Measurements from ENCODE around the gene ZDHHC4. TPM values are rescaled to one million over a fixed set of nuclear protein-coding genes. Genes with fewer than 3 reads are reported as not detected.

ZDHHC4 gene
- total RNA-seq, 1 experiment from 2014 or later = 62.0 TPM

DNA sequence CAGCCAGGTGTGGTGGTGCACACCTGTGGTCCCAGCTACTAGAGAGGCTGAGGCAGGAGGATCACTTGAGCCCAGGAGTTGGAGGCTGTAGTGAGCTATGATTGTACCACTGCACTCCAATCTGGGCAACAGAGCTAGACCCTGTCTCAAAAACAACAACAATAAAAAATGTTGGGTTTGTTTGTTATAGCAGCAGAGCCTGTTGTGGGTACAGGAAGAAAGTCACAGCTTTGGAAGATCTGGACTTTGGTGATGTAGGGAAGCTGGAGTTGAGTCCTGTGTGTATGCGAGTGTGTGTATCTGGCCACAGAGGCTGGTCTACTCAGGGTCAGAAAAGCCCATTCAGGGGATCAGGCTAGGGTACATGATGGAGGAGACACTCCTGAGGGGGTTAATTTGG lies 29.9 kb upstream of the ZDHHC4 start:
- Histone ChIP-seq H4K91ac (ENCODE audit: insufficient read length, low read depth, low read length) (no peak overlapping the region), H2AK5ac (ENCODE audit: insufficient read length, low read length) (no peak overlapping the region), H4K5ac (ENCODE audit: insufficient read length, low read depth, low read length) (no peak overlapping the region), H3K4ac (ENCODE audit: low read depth, low read length) (no peak overlapping the region), H3K23me2 (ENCODE audit: insufficient read length, low read depth, low read length, poor library complexity, severe bottlenecking) (no peaks in the 10 kb centered on the region), H3K56ac (ENCODE audit: insufficient read length, low read depth, low read length) (no peak overlapping the region), H3T11ph (ENCODE audit: low read length) (no peak overlapping the region), H3K79me1 (ENCODE audit: insufficient read depth, low read depth, low read length, poor library complexity, severe bottlenecking) (no peaks in the 10 kb centered on the region), H4K8ac (replicated peaks; ENCODE audit: insufficient read length, low read depth, low read length) (no peak overlapping the region), H3K23ac (ENCODE audit: insufficient read length, low read depth, low read length) (no peak overlapping the region), H3K18ac (ENCODE audit: insufficient read length, low read depth, low read length) (no peak overlapping the region), H2AFZ (ENCODE audit: low read length) (no peak overlapping the region), H3K27me3 (ENCODE audit: insufficient read depth, low read length) (no peaks in the 10 kb centered on the region), H3K9ac (ENCODE audit: extremely low read depth, insufficient read length, low read length) (no peak overlapping the region), H3K4me1 (ENCODE audit: insufficient read depth, low read length) (no peaks in the 10 kb centered on the region), H2BK20ac (ENCODE audit: low read depth, low read length, poor library complexity, severe bottlenecking) (no peak overlapping the region), H2BK12ac (ENCODE audit: insufficient read length, low read depth, low read length) (no peak overlapping the region), H3K14ac (ENCODE audit: insufficient read depth, low read length) (no peak overlapping the region), H3K9me3 (ENCODE audit: control insufficient read depth, low read depth, low read length) (no peaks in the 10 kb centered on the region), H2BK15ac (ENCODE audit: low read depth, low read length) (no peak overlapping the region), H2BK5ac (ENCODE audit: insufficient read length, low read length) (no peak overlapping the region), H4K20me1 (ENCODE audit: control insufficient read depth, insufficient read depth, insufficient read length) (no peaks in the 10 kb centered on the region), H2BK120ac (ENCODE audit: low read depth, low read length, poor library complexity, severe bottlenecking) (no peak overlapping the region), H3K79me2 (ENCODE audit: insufficient read depth, low read length) (no peaks in the 10 kb centered on the region), H3K4me2 (ENCODE audit: insufficient read depth, insufficient read length, low read length) (no peak overlapping the region), H3K27ac (ENCODE audit: insufficient read length, low read depth, low read length) (no peak overlapping the region)
- Mint-ChIP-seq H3K9me3 (no peaks in the 10 kb centered on the region), H3K27ac (no peak overlapping the region; a peak in 1 of 7 replicates), H3K4me3 (no peak overlapping the region), H3K36me3 (ENCODE audit: insufficient read depth in 1 of 3, low read depth in 3 of 3) (no peaks in the 10 kb centered on the region), H3K4me1 (peaks cover 4 to 5% of the 10 kb centered on the region in 2 experiments; a peak in 3 of 4 replicates), H3K27me3 (ENCODE audit: low read depth) (no peaks in the 10 kb centered on the region)
- TF ChIP-seq, protein P1, sequence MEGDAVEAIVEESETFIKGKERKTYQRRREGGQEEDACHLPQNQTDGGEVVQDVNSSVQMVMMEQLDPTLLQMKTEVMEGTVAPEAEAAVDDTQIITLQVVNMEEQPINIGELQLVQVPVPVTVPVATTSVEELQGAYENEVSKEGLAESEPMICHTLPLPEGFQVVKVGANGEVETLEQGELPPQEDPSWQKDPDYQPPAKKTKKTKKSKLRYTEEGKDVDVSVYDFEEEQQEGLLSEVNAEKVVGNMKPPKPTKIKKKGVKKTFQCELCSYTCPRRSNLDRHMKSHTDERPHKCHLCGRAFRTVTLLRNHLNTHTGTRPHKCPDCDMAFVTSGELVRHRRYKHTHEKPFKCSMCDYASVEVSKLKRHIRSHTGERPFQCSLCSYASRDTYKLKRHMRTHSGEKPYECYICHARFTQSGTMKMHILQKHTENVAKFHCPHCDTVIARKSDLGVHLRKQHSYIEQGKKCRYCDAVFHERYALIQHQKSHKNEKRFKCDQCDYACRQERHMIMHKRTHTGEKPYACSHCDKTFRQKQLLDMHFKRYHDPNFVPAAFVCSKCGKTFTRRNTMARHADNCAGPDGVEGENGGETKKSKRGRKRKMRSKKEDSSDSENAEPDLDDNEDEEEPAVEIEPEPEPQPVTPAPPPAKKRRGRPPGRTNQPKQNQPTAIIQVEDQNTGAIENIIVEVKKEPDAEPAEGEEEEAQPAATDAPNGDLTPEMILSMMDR (conservative IDR thresholded peaks at IDR 0.05) = no peak
- WGBS (ENCODE audit: extremely low coverage, insufficient read length, low lambda C conversion rate) = no CpG with 5 or more reads among the region's 1 CpG
- DNase-seq = no peak
